ENCODE measurements around the gene NRCAM.
"Not testable (repeated sequence)": the region's sequence is repeated elsewhere in the genome, so short reads cannot be mapped to it uniquely, and the experiment has no call there.

Gene NRCAM

DNA sequence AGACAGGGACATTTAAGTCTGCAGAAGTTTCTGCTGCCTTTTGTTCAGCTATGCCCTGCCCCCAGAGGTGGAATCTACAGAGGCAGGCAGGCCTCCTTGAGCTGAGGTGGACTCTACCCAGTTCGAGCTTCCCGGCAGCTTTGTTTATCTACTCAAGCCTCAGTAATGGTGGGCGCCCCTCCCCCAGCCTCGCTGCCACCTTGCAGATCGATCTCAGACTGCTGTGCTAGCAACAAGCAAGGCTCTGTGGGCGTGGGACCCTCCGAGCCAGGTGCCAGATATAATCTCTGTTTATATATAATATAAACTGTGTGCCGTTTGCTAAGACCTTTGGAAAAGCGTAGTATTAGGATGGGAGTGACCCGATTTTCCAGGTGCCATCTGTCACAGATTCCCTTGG lies 63.1 kb downstream of the NRCAM start:
- not testable (repeated sequence) for DNase-seq

DNA sequence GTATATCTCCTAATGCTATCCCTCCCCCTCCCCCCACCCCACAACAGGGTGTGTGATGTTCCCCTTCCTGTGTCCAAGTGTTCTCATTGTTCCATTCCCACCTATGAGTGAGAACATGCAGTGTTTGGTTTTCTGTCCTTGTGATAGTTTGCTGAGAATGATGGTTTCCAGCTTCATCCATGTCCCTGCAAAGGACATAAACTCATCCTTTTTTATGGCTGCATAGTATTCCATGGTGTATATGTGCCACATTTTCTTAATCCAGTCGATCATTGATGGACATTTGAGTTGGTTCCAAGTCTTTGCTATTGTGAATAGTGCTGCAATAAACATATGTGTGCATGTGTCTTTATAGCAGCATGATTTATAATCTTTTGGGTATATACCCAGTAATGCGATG lies 68.5 kb downstream of the NRCAM start:
- DNase-seq, result not testable (repeated sequence)

DNA sequence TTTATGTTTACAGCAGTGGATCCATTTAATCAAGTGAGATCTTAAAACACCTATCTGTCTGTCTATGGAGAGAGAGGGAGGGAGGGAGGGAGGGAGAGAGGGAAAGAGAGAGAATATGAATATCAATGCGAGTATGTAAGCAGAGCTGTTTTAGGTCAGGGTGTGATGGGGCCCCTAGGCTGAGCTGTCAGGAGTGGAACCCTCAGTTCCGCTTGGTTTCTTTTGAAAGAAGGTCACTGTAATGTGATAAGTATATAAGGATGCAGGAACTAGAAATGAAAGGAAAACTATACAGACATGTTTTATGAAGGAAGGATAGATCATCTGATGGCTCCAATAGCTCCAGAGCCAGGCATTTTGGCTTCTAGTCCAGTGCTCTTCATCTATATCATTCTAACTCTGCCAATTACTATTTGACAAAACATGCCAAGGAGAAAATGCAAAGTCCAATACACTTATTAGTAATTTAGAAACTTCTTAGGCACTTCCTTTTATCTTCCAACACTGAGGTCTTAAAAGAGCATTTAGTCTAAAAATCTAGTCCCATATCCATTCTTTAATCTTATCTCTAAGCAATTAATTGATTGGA lies 70.3 kb downstream of the NRCAM start:
- no peak for DNase-seq

DNA sequence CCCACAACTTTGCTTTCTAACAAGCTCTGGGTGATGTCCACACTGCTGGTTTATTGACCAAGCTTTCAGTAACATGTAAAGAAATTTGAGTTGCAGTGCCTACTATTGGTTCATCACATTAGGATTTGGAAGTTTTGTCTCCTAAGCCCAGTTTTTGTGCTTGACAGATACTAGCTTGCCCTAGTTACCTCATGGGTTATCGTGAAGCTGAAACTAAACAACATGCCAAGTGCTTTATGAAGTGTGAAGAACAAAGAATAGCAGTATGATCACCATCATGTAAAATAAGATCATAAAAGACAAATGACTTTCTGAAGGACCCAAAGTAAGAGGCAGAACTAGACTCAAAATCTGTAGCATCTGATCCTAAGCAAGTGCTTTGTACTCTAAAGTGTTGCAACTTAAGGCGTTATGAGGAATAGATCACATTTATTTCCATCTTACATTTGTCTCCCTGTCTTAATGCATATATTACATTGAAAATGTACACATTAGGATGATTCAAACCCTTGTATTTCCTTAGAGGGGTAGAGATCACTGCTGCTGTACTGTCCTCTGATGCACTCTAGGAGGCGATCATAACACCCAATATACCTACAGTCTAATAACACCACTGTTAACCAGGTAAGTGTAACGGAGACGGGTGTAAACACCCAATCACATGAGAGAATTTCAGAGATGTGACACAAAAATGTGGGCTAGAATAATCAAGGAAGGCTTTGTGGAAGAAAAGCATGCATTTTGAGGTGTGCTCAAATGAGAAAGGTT lies 71.3 kb downstream of the NRCAM start:
- no peak for DNase-seq

DNA sequence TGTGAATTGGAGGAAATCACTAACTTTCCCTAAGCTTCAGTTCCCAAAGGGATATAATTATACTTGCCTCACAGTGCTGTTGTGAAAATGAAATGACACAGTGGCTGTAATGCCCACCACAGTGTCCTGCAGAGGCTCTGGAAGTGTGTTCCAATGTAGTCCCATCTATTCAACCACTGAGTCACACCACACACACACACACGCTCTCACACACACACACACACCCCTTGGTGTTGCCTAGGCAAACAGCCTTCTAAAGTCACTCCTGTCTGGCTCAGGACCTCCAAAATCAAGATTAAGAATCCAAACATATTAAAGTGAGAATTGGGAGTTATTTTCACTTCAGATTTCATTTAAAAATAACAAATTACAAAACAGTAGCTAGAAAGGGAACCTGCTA lies 73.3 kb downstream of the NRCAM start:
- DNase-seq, result no peak

DNA sequence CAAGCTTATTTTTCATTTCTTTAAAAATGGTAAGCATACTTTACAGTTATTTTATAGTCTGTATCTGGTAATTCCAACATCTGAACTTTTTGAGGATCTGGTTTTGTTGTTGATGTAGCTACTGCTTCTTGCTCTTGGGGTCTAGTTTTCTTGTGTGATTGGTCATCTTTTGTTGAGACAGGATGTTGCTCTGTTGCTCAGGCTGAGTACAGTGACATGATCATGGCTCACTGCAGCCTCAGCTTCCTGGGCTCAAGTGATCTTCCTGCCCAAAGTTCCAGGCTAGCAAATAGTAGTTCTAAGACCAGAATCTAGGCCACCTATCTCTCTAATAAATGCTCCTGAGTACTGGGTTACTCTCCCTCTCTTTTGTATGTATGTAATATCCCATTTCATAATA lies 75.7 kb downstream of the NRCAM start:
- no peak for DNase-seq

DNA sequence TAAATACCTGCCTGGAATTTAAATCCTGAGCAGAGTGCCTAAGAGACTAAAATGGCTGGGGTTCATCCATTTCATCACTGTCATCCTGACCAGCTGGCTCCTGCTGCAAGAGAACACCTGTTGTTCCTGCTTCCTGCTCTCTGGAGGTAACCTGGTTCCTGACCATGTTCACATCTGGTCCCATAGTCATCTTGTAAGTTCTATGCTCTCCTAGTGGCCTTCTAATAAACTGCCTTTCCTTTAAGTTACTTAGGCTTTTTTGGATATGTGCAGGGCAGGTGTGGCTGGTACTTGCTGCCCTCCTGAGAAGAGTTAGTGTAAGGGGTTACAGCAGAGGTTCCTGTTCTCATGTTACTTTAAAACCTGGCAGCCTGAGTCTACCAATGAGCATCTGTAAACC lies 80.0 kb downstream of the NRCAM start:
- no peak for DNase-seq

DNA sequence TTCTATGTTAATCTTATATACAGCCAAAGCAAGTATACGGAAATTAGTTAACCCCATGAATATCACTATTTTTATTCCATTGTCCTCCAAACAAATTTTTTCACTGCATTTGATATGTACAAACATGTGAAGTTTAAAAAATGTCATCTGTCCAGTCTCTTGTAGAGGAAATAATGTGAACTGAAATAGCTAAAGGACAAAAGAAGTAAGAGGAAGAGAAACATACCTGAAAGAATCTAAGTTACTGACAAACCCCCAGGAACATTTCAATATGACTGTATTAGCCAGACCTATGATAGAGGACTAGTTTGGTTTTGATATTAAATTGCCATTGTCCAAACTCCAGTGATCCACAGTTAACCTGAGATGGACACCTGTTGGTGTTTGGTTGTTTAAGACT lies 80.6 kb downstream of the NRCAM start:
- DNase-seq, result no peak

DNA sequence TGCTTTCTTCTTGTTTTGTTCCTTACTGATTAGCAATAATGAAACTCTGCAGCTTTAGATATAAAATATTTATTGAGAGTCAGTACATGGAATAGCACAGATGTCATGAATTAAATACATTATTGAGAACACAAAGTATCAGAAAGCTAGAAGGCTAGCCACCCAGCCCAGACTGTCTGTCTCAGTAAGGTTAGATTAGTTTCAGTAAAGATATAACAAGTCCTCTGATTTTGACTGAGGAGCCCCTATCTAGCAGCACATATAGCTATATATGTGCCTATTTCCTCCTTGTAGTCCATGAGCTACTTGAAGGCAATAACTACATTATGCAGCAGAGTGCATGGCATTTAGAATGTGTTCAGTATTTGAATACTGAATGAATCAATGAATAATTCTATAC lies 81.3 kb downstream of the NRCAM start:
- DNase-seq, result no peak

DNA sequence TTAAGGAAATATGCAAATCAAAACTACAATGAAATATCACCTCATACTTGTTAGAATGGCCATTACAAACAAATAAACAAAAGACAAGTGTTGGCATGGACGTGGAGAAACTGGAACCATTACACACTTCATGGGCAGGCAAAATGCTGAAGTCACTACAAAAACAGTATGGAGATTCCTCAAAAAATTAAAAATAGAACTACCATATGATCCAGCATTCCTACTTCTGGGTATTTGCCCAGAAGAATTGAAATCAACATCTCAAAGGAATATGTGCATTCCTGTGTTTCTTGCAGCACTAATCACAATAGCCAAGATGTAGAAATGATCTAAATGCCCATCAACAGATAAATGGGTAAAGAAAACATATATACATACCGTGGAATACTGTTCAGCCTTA lies 83.6 kb downstream of the NRCAM start:
- DNase-seq, result no peak

DNA sequence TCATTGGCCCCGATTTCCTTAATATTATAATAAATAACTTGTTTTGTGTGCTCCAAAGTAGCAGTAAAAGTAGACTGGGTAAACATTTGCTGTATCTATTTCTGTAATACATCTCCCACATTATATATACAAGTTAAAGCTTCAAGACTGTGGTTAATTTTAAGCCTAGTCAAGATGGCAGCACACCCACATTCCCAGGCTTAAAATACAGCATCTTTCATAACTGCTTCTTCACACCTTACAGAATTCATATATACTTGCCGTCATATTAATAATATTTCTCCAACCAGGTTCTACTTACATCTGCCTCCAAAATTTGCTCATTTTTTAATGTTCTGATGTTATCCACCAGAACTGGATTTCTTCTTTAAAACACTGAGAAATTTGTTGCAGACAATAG lies 85.6 kb downstream of the NRCAM start:
- no peak for DNase-seq

DNA sequence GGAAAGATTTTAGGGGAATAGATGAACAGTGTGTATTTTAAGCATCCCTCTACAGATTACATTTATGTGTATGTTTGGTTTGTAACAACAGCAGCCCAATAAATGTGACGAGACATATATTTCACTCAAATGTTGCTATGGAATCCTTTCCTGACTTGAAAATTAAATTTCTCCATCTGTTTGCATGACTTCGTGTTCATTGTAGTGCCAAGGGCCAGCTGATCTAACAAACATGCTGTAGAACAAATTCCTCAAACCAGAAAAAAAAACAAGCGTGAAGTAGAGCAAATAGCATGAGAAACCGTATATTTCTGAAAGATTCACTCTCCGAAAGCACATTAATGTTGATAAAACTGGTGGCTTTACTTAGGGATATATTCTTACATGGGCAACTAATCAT lies 87.8 kb downstream of the NRCAM start:
- DNase-seq, result no peak

DNA sequence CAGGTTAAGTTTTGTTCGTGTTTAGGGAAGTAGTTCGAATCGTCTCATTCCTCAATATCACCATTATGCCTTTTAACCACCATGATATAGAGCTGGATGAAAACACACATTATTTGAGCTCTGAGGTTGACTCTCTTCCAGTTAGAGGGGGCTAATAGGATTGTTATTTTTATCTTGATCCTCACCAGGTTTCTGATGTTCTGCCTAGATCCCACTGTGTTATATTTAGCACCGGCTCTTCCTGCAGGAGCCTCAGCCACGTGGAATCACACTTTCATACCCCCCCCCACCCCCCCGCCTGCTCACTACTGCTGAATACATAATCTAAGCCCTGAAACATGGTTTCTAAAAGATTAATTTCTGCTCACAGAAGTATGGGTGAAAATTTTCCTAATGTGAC lies 88.3 kb downstream of the NRCAM start:
- no peak for DNase-seq

DNA sequence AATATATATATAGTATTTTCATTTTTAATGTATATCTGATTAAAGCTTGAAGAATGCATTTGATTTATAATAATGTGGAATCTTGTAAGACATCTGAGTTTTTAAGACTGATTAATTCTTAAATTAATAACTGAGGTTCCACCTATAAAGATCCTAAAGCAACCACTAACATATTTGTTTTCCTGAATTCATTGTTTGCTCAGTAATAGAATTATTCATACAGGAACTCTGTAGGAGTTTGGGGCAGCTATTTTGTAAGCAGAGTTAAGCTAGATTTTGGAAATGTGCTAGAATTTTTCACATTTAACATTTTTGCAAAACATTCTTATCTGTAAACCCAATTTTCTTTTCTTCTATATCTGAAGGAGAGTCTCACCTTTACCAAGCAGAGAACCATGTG lies 88.9 kb downstream of the NRCAM start:
- no peak for DNase-seq

DNA sequence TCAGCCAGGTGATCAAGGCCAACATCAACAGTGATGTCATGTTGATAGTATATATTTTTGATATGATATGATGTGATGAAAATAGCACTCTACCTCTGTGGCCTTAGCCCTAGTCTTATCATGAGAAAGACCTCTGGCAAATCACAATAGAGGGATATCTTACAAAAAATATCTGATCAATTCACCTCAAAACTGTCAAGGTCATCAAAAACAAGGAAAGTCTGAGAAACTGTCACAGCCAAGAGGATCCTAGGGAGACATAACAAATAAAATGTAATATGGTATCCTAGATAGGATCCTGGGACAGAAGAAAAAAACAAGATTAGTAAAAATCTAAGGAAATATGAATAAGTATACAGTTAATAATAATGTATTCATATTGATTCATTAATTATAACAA lies 92.6 kb downstream of the NRCAM start:
- DNase-seq, result no peak

DNA sequence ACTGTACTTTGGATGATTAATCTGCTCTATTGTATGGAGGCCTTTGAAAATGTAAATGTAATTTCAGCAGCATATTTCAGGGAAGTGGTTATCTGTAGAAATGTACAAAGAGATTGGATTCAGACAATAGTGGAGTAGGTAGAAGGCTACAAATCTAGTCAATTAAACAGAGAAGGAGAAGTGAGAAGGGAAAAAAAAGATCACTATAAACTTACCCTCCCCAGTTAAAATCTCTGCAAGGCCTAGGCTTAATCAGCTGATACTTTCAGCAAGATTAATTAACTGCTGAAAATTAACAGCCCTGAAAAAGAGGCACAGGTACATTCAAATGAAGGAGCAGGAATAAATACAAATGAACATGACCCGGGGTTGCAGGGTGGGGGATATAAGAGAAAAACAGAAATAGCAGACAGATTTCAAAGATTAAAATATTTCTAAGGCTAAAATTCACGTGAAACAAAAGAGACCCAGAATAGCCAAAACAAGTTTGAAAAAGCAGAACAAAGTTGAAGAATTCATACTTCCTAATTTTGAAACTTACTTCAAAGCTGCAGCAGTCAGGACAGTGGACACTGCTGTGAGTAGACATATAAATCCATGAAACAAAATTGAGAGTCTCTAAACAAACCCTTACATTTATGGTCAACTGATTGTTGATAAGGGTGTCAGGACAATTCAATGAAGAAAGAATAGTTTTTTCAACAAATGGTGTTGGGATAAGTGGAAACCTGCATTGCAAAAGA lies 96.0 kb downstream of the NRCAM start:
- no peak for DNase-seq

DNA sequence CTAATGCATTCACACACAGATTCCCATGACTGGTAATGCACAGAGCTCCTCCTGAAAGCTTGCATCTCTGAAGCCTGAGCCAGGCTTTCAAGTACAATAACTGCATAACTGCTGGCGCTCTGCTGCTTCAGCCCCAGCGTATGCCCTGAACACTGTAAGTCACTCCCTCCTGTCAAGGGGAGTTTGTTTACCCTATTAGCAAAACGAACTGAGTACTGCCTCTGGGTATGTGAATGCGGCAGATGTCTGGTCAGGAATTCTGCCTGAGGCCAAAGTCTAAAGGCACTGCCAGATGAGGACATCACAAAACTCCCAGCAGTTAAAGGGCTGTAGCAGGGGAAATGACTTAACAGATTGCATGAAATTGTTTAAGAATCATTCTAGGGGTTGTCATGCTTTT lies 97.7 kb downstream of the NRCAM start:
- no peak for DNase-seq

DNA sequence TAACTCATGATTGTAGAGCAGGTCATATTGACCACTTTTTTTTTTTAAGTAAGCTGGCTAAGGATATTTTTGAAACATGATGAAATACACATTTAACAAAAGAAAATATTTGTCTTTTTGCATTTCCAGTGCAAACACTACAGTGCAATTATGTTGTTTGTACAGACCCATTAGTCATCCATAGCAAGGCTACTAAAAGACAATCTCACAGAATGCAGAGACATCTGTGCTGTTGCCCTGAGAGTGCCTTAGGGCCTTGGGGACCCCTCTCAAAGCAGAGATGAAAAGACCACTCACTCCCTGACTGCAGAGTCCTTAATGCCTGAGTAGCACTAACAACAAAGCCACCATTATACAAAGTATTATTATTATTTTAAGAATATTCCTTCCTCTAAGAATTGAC lies 104.5 kb downstream of the NRCAM start:
- no peak for DNase-seq

DNA sequence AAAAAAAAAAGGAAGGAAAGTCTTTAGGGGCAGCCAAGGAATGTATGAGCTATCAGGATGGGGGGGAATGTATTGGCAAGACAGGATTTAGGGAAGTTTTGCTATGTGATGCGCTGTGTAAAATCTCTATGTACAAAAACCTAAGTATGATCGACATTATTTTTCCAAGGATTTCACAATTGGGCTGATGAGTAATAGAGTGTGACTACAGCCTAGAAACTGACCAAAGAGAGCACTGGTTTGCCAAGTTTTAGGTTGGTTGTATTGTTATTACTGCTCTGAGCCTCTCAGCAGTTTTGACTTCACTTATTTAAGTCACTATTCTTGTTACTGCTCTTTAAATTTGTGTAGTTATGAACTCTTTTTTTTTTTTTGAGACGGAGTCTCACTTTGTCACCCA lies 107.3 kb downstream of the NRCAM start:
- no peak for DNase-seq

DNA sequence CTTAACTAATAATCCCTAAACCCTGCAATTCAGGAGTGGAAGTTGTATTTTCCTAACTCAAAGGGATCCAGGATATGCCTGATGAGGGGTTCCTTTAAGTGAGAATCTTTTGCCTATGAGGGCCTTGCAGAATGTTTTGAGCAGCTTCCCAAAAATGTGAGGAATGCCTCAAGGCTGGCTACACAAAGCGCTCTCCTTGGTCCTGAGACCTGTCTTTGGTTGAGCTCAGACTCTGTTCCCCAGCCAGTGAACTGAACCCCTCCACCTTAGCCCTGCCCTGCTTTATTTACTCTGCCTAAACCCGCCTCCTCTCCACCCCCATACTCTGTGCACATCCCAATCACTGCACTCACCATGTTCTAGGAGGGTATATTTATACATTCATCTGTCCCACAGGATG lies 108.6 kb downstream of the NRCAM start:
- no peak for DNase-seq

DNA sequence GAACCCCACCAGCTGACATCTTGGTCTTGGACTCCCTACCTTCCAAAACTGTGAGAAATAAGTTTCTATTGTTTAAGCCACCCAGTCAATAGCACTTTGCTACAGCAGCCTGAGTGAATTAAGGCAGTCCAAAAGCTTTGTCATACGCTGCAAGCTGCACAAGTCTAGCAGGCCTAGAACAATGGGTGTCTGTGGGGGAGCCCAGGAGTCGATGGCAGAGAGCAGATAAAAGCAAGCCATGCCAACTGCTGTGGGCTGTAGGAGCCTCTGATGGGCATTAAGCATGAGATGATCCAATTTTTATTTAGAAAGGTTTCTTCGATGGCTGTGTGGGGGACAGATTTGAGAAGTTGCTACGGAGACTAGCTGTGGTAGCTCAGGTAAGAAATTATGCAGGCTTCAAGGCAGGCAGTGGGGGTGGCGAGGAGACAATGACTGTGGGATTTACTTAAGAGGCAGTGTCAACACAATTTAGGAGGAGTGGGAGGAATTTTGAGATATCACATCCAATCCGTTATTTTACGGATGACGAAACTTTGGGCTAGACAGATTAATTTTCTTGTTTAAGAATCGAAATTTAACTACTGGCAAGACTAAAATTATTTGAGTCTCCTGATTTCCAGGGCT lies 110.4 kb downstream of the NRCAM start:
- DNase-seq, result no peak

DNA sequence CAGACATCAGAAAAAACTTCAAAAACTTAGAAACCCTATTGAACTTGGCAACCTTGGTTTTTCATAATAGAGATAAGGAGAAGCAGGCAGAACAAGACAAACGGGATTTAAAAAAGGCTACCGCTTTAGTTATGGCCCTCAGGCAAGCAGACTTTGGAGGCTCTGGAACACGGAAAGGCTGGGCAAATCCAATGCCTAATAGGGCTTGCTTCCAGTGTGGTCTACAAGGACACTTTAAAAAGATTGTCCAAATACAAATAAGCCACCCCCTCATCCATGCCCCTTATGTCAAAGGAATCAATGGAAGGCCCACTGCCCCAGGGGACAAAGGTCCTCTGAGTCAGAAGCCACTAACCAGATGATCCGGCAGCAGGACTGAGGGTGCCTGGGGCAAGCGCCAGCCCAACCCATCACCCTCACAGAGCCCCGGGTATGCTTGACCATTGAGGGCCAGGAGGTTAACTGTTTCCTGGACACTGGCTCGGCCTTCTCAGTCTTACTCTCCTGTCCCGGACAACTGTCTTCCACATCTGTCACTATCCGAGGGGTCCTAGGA lies 115.3 kb downstream of the NRCAM start:
- DNase-seq, result no peak

DNA sequence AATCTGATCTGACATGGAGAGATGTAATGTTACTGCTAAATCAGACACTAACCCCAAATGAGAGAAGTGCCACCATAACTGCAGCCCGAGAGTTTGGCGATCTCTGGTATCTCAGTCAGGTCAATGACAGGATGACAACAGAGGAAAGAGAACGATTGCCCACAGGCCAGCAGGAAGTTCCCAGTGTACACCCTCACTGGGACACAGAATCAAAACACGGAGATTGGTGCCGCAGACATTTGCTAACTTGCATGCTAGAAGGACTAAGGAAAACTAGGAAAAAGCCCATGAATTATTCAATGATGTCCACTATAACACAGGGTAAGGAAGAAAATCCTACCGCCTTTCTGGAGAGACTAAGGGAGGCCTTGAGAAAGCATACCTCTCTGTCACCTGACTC lies 115.8 kb downstream of the NRCAM start:
- not testable (repeated sequence) for DNase-seq
